Colon (tissue), 2 donors: ENCODE measurements around the gene MAPK11.

Experiments
- FAIRE-seq: peaks from 2 replicates; lab custom pipeline; 2012; peaks lifted over from hg19 to GRCh38; lab: Jason Lieb, UNC
- donor health status: control.
- donor health status: control.

Gene MAPK11

DNA sequence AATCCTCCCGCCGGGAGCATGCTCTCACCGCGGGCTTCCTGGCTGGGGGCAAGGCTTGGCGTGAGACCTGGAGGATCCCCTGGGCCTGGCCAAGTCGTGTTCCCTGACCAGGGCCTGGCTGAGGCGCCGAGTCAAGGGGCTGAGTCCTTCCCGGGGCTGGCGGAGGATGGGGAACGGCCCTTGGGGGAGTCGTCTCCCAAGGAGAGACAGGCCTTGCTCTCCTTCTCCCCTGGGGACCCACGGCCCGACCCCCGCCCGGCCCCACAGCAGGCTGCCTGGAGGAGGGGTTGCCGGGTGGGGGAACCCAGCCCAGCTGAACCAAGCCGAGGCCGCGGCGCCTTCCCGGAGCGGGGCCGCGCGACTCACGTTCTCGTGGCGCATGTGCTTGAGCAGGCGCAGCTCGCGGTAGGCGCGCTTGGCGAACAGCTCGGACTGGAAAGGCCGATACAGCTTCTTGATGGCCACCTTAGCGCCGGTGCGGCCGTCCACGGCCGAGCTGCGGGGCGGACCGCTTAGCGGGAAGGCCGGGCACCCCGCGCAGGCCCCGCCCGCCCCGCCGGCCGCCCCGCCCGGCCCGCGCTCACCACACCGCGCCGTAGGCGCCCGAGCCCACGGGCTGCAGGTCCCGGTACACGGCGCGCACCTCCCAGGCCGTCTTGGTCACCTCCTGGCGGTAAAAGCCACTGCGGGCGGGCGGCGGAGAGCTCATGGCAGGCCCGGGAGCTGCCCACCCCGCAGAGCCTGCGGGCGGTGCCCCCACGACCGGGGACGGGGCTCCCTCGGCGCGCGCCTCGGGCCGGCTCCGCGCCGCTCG is 9.2 kb downstream of the MAPK11 start:
- no peak for FAIRE-seq

GRCh38 chr22:50260434-50260800 is 9.8 kb downstream of the MAPK11 start:
- FAIRE-seq = no peak

GRCh38 chr22:50259302-50259701 is 10.9 kb downstream of the MAPK11 start:
- FAIRE-seq = no peak

GRCh38 chr22:50258361-50259292 is 11.6 kb downstream of the MAPK11 start:
- FAIRE-seq = no peak

- no peak for FAIRE-seq
These were observed 12.5 kb downstream of the MAPK11 start for GRCh38 chr22:50257451-50258360.

DNA sequence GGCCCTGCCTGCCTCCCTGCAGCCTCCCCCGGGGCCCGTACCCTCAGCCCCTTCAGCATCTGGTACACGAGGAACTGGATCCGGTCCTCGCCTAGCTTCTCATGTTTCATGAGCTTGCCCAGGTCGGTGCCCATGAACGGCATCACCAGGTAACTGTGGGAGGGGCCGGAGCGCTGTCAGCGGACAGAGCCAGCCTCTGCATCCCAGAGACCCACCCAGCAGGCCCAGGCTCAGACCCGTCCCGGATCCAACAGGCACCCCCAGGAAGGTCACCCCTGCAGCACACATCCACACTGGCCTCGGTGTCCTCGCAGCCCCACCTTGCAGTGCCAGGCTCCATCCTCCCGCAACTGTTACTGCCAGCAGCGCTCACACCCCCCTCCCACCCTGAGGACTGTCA is 13.1 kb downstream of the MAPK11 start:
- FAIRE-seq = no peak

DNA sequence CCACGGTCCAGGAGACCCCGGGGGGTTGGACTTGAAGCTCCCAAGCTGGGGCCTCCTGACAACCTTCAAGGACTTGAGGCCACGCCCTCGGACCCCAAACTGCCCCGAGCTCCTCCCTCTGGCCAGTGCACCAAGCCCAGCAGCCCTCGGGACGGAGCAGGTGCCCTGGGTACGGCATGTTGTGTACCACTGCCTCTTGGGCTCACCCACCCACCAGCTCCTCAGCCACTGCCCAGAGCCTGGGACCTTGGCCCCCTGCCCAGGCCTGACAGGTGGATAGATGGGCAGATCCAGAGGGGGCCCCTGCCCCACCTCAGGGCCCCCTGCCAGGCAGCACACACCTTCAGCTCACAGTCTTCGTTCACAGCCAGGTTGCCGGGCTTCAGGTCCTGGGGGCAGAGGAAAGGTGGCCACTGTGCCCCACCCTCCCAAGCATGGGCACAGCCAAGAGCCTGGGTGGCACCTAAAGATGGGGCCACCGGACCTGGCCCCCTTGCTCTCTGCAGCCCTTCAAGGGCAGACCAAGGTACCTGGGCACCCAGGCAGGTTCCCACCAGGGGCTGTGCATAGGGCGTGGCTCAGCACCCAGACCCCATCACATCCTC is 13.8 kb downstream of the MAPK11 start:
- no peak for FAIRE-seq

GRCh38 chr22:50255607-50256006 is 14.6 kb downstream of the MAPK11 start:
- FAIRE-seq = no peak

GRCh38 chr22:50255099-50255498 is 15.1 kb downstream of the MAPK11 start:
- no peak for FAIRE-seq

DNA sequence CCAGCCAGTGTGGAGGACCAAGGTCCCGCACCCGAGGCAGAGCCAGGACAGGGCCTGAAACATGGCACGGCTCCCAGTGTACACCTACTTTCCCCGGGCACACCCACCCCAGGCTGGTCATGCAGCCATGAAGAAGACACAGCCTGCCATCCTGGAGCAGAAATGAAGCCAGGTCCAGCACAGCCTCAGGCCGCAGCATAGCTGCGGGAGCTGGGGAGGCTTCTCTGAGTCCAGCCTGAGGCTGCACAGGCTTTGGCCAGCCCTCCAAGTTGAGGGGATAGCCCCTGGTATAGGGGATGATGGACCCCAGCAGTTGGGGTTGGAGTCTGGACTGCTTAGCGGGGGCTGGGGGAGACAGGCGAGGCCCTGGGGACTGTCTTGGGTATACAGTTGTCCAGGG is 16.2 kb downstream of the MAPK11 start:
- FAIRE-seq = no peak

DNA sequence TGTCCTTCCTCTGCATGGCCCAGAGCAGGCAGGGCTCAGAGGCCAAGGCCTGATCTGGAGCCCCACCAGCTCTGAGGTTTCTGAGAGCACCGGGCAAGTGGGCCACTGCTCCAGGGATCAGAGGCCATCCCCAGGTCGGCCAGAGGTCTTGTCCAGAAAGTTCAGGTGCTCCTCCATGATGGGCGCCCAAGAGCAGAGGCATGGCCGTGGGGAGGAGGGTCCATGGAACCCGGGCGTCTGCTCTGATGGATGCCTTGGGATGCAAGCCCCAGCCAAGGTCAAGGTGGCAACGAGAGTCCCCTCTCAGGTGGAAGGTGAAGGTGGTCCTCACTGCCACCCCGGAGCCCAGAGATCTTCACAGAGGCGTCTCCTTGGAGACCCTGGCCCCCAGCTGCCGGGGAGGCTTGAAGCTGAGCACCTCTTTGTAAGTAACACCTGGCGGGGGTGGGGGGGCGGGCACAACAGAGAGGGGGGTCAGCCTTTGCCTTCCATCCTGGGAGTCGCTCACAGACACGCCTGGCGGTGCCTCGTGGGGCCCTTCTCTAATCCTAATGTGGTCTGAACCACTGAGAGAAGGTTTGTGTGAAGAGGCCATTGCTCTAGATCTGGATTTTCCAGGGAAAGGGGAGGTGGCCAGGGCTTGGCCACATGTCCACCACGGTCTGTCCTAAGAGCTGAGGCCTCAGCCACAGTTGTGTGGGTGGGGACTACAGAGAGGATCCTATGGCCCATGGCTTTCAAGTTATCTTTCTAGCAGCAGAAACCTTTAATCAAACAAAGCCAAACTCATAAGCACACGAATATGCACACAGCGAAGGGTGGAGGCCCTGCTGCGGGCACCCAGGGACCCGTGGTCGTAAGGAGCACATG is 16.9 kb downstream of the MAPK11 start:
- FAIRE-seq = no peak

DNA sequence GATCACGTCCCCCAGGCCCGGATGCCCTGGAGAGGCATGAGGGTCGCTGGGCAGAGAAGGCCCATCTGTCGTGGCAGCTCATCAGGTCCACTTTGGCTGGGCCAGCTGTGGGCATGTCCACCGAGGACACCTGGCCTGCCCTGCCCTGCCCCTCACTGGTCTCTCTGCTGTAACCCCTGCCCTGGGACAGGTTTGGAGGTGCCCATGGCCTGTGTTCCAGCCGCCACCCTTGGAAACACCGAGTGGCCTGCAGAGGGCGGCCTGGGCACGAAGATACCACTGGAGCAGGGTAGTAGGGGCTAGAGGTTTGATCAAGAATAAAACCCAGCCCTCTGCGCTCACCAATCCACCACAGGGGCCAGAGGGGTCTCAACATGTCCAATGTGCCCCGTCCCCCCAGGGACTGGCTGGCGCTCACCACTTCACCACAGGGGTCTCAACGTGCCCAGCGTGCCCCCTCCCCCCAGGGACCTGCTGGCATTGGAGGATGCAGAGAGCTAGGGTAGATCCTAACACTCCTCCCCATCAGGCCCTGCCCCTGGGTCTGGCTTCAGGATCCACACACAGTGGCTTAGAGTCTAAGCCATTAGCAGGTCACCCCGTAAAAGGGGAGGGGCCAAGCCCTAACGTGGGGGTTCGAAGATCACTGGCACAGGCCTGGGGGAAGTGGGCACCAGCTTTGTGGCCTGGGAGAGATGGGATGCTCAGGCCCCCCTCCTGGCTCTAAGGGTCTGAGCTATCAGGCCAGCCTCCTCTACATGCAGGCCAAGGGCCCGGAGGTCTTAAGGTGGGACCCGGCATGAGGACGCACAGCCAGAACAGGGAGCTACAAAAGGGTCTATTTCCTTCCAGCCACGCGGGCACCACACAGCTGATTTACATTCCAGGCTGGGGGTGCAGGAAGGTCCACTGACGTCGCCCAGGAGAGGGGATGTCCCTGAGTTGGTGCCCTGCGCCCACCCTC is 17.8 kb downstream of the MAPK11 start:
- FAIRE-seq = no peak

- FAIRE-seq = no peak
These were observed 18.6 kb downstream of the MAPK11 start for GRCh38 chr22:50251477-50252081.

DNA sequence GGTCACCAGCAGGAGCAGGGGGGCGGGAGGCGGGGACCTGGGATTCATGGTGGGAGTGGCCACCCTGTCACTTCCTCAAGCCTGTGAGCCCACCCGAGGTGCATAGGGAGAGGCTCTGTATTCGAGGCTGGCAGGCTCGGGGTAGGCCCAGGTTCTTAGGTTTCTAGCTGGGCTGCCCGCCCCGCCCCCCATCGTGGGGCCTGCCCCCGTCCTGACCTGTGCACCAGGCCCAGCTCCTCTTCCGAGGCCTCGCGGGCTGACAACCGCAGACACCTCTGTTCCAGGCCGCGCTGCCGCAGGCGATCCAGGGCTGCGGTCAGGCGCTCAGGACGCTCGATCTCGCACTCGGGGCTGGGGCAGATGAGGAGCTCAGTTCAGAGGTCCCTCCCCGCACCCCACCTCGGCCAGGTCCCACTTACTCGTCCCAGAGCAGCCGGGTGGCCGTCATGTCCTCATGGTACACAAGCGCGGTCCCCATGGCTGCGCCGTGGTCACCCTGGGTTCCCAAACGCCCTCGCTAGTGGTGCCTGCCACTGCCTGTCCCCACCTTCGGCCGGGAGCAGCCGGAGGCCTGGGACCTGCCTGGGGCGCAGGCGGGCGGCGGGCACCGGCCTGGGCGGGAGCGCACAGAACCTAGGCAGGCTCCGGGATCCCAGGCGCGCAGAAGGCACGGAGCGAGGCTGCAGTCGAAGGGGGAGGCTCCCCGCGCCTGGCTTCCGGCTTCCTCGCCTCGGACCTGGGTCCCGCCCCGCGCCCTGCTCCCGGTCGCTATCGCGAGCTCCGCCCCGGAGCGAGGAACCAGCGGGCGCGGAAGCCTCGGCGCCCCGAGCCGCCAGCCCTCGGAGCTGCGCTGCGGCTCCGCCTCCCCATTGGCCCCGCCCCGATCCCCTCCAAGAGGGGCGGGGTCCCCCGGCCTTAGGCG is 19.4 kb downstream of the MAPK11 start, which contains the start of gene HDAC10:
Gene HDAC10 (minus strand): TSS at position 711 of the 922 bp plus-strand sequence. CDS start 233 bp downstream, at position 478.
- FAIRE-seq = no peak

GRCh38 chr22:50250249-50250554 is 20.0 kb downstream of the MAPK11 start:
- no peak for FAIRE-seq

DNA sequence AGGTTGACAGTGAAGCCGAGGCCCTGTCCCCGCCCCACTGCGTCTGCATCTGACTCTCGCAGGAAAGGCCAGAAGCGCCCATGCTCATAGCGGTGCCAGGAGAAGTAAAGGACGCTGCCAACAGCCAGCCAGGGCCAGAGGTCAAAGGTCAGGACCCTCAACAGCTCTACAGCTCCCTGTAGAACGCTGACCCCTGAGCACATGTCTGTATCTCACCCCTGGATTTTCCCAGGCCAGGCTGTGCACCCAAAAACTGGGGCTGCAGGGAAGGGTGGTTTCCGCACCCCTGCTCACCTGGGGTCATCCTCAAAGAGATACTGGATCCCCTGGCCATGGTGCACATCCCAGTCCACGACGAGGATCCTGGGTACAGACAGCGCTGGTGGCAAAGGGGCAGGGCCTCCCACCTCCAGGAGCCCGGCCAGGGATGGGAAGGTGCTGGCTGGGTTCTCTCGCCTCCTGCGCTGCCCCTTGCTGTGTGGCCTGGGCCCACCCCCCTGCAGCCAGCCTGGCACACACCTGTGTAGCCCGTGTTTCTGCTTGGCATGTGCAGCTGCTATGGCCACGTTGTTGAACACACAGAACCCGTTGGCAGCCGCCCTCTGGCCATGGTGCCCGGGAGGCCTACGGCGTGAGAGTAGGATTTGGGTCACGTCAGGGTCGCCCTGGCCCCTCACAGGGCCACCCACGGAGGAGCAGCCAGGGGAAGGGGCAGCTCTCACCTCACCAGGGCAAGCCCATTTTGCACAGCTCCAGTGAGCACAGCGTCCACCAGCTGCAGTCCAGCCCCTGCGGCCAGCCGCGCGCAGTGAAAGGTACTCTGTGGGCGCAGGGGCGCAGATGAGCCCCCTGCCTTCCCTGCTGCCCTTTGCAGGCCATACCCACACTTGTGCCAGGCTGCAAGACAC is 20.6 kb downstream of the MAPK11 start:
- FAIRE-seq = no peak
